Measurements from ENCODE around the gene PATL1.
"Not testable (repeated sequence)": the region's sequence is repeated elsewhere in the genome, so short reads cannot be mapped to it uniquely, and the experiment has no call there.

The PATL1 gene

GRCh38 chr11:59668950-59669610, at the start of gene PATL1:
Gene PATL1 (minus strand): TSS chr11:59669037. CDS start chr11:59668895, 142 bp downstream.
- peak; percentile 97 for DNase-seq

- no peak for DNase-seq
Measured at GRCh38 chr11:59716051-59716450, 47.2 kb upstream of the PATL1 start.

- no peak for DNase-seq
Measured at GRCh38 chr11:59713745-59714144, 44.9 kb upstream of the PATL1 start, which contains the start of gene OR10V1. Gene OR10V1 (minus strand): TSS chr11:59713845. CDS start chr11:59713845, 0 bp downstream.

GRCh38 chr11:59710136-59710847, 41.5 kb upstream of the PATL1 start:
- DNase-seq, result no peak

- DNase-seq, result peak; percentile 42
Measured at GRCh38 chr11:59708537-59708936, 39.7 kb upstream of the PATL1 start.

- no peak for DNase-seq
Measured at GRCh38 chr11:59707371-59707770, 38.5 kb upstream of the PATL1 start.

- DNase-seq, result peak; percentile 90
Measured at GRCh38 chr11:59706518-59707285, 37.9 kb upstream of the PATL1 start.

GRCh38 chr11:59705294-59705693, 36.5 kb upstream of the PATL1 start:
- DNase-seq, result peak; percentile 30

- DNase-seq, result not testable (repeated sequence)
Measured at GRCh38 chr11:59703515-59703914, 34.7 kb upstream of the PATL1 start.

GRCh38 chr11:59700157-59700556, 31.3 kb upstream of the PATL1 start:
- not testable (repeated sequence) for DNase-seq

- no peak for DNase-seq
Measured at GRCh38 chr11:59698506-59698905, 29.7 kb upstream of the PATL1 start.

GRCh38 chr11:59692915-59693314, 24.1 kb upstream of the PATL1 start:
- no peak for DNase-seq

- no peak for DNase-seq
Measured at GRCh38 chr11:59691156-59691555, 22.3 kb upstream of the PATL1 start.

- no peak for DNase-seq
Measured at GRCh38 chr11:59689015-59689414, 20.2 kb upstream of the PATL1 start.

- DNase-seq, result not testable (repeated sequence)
Measured at GRCh38 chr11:59681260-59681725, 12.5 kb upstream of the PATL1 start.

- DNase-seq, result peak; percentile 67
Measured at GRCh38 chr11:59680287-59681154, 11.7 kb upstream of the PATL1 start.

GRCh38 chr11:59679347-59679746, 10.5 kb upstream of the PATL1 start:
- no peak for DNase-seq

GRCh38 chr11:59678813-59679165, 10.0 kb upstream of the PATL1 start:
- DNase-seq, result no peak

- peak; percentile 24 for DNase-seq
Measured at GRCh38 chr11:59678118-59678812, 9.4 kb upstream of the PATL1 start.

- no peak for DNase-seq
Measured at GRCh38 chr11:59676205-59676604, 7.4 kb upstream of the PATL1 start.

- DNase-seq, result no peak
Measured at GRCh38 chr11:59674291-59674690, 5.5 kb upstream of the PATL1 start.

GRCh38 chr11:59673291-59673690, 4.5 kb upstream of the PATL1 start:
- DNase-seq, result no peak
